Prostate gland (tissue), 2 donors: ENCODE data around the gene GRN. TPM values are rescaled to one million over a fixed set of nuclear protein-coding genes. Genes with fewer than 3 reads are reported as not detected.

ENCODE experiments used
- DNase-seq: peaks from one replicate; pipeline ENCODE4 v3.0.0-alpha.2; 2019; ENCODE audit warnings: low spot score
- H3K27ac ChIP-seq, 2 donors: fragments of 200-600 bp; sonication (generic); 2 replicates each; pipeline ENCODE4 v1.5.1; 2017 to 2019
- H3K27me3 ChIP-seq: fragments of 200-600 bp; sonication (generic); replicated peaks from 2 replicates; pipeline ENCODE4 v1.5.1; 2019; ENCODE audit not compliant: insufficient read depth
- H3K36me3 ChIP-seq, 2 donors: fragments of 200-600 bp; sonication (generic); 1 replicate in 1 of 2; 2 replicates in 1 of 2; pipeline versions ENCODE4 v1.5.1 to v1.8.1; 2017 to 2019
- H3K4me1 ChIP-seq: fragments of 200-600 bp; sonication (generic); replicated peaks from 2 replicates; pipeline ENCODE4 v1.5.1; 2019
- H3K4me3 ChIP-seq, 2 donors: fragments of 200-600 bp; sonication (generic); 2 replicates each; pipeline ENCODE4 v1.5.1; 2017 to 2019
- H3K9me3 ChIP-seq: fragments of 200-600 bp; sonication (generic); 2 replicates; pipeline ENCODE4 v1.5.1; 2017
- CTCF ChIP-seq, 4 experiments: fragments of 200-600 bp in 2 of 4; fragments of 450-650 bp in 2 of 4; sonication (generic) in 2 of 4; IDR thresholded peaks; 1 replicate in 3 of 4; 2 replicates in 1 of 4; pipeline ENCODE4 v1.5.1; 2016 to 2019; ENCODE audit warnings: antibody characterized with exemption in 4 of 4, mild to moderate bottlenecking in 2 of 4, moderate library complexity in 2 of 4
- POLR2A ChIP-seq: fragments of 450-650 bp; IDR thresholded peaks from one replicate; pipeline ENCODE4 v1.6.1; 2016; ENCODE audit warnings: antibody characterized with exemption, mild to moderate bottlenecking
- POLR2AphosphoS5 ChIP-seq: sonication (generic); formaldehyde crosslinking; IDR thresholded peaks from one replicate; pipeline ENCODE4 v1.6.1; 2017; ENCODE audit warnings: antibody characterized with exemption
- WGBS: methylation state at CpG from one replicate; pipeline ENCODE4 v1.1.5; 2018; 5-methylcytosine and 5-hydroxymethylcytosine counted together
- intact Hi-C: fragments of 100-400 bp; cut with DNase I; formaldehyde crosslinking; loops from one replicate; pipeline ENCODE4 v1.14.2; 2022
- total RNA-seq, 2 donors: library from RNA; depleted of rRNA; stranded (reverse); fragments of >200 nt; gene quantifications; one replicate each; pipeline ENCODE4 v1.1.0, GENCODE V29; 2016

Gene GRN
- total RNA-seq, 2 donors from 2014 or later: 319 to 404 TPM

GRCh38 chr17:44394833-44395232 is 49.7 kb downstream of the GRN start:
- whole genome bisulfite sequencing: 89% methylated on average over 2 of the region's 2 CpGs
- intact Hi-C loops: loop anchor here (10.0 kb wide), 1 partner anchor 110 kb away; the partner anchor contains the start of gene GPATCH8
- Histone ChIP-seq H3K4me1 (no peaks in the 10 kb centered on the region), H3K36me3 (no peaks in the 10 kb centered on the region), H3K4me3 (no peak overlapping the region), H3K27ac (no peak overlapping the region), H3K9me3 (no peaks in the 10 kb centered on the region), H3K27me3 (no peaks in the 10 kb centered on the region)
- no peak for DNase-seq
- TF ChIP-seq POLR2AphosphoS5 (no peak), POLR2A (no peak), CTCF (IDR thresholded peaks at IDR 0.05) (no peak)

- no peak for DNase-seq
- 88% methylated on average over 5 of the region's 5 CpGs for WGBS
- no peaks in the 10 kb centered on the region for H3K9me3 ChIP-seq
Observed at GRCh38 chr17:44396946-44397345, 51.8 kb downstream of the GRN start.

GRCh38 chr17:44397479-44398440 is 52.7 kb downstream of the GRN start:
- DNase-seq: no peak
- H3K4me3 ChIP-seq: no peak overlapping the region
- WGBS: 92% methylated on average over 8 of the region's 8 CpGs
- intact Hi-C loops: loop anchor here (10.0 kb wide), 1 partner anchor 107 kb away; the partner anchor contains the start of gene GPATCH8
- H3K9me3 ChIP-seq: no peaks in the 10 kb centered on the region
- peaks cover 0 to 8% of the 10 kb centered on the region in 2 donors for H3K36me3 ChIP-seq
- TF ChIP-seq POLR2AphosphoS5 (no peak), POLR2A (no peak)
- H3K4me1 ChIP-seq: no peaks in the 10 kb centered on the region
- H3K27me3 ChIP-seq: no peaks in the 10 kb centered on the region
- H3K27ac ChIP-seq: no peak overlapping the region

More at GRCh38 chr17:44396946-44397345, 51.8 kb downstream of the GRN start:
- Histone ChIP-seq H3K27me3 (no peaks in the 10 kb centered on the region), H3K4me3 (no peak overlapping the region), H3K4me1 (no peaks in the 10 kb centered on the region), H3K27ac (no peak overlapping the region), H3K36me3 (peaks cover 0 to 8% of the 10 kb centered on the region in 2 donors)
- no peak for TF ChIP-seq POLR2A
- no peak for TF ChIP-seq POLR2AphosphoS5
- no peak for TF ChIP-seq CTCF (IDR thresholded peaks at IDR 0.05)
- intact Hi-C loops: loop anchor here (10.0 kb wide), 1 partner anchor 108 kb away; the partner anchor contains the start of gene GPATCH8

- Histone ChIP-seq H3K9me3 (no peaks in the 10 kb centered on the region), H3K4me3 (no peak overlapping the region), H3K27me3 (no peaks in the 10 kb centered on the region), H3K4me1 (no peaks in the 10 kb centered on the region), H3K27ac (no peak overlapping the region), H3K36me3 (peaks cover 0 to 8% of the 10 kb centered on the region in 2 donors)
- WGBS: 94% methylated on average over 41 of the region's 41 CpGs
- intact Hi-C loops: loop anchor here (10.0 kb wide), 1 partner anchor 106 kb away; the partner anchor contains the start of gene GPATCH8
- no peak for DNase-seq
- TF ChIP-seq CTCF (IDR thresholded peaks at IDR 0.05) (no peak), POLR2AphosphoS5 (no peak), POLR2A (no peak)
Observed at GRCh38 chr17:44398692-44399691, 53.9 kb downstream of the GRN start.
